Activated CD4-positive, alpha-beta T cell treated with anti-CD3 and anti-CD28 coated beads, Interleukin-2, amount 50 U/mL, for 16 hours (primary cell): Measurements from ENCODE around the gene CSNK1G2.
"Not testable (repeated sequence)": the region's sequence is repeated elsewhere in the genome, so short reads cannot be mapped to it uniquely, and the experiment has no call there.

Experiments used
- DNase-seq: peaks from one replicate; pipeline ENCODE4 v3.0.0-alpha.2; 2020

Gene CSNK1G2

GRCh38 chr19:1970003-1970805 lies 29.2 kb downstream of the CSNK1G2 start:
- no peak for DNase-seq

- DNase-seq = no peak
These were observed 30.0 kb downstream of the CSNK1G2 start for GRCh38 chr19:1970806-1971502.

- no peak for DNase-seq
These were observed 33.6 kb downstream of the CSNK1G2 start for GRCh38 chr19:1974381-1975161.

- DNase-seq = no peak
These were observed 34.1 kb downstream of the CSNK1G2 start for GRCh38 chr19:1975162-1975480.

GRCh38 chr19:1977120-1977519 lies 36.1 kb downstream of the CSNK1G2 start:
- no peak for DNase-seq

GRCh38 chr19:1978346-1978894 lies 37.4 kb downstream of the CSNK1G2 start:
- no peak for DNase-seq

- DNase-seq = no peak
These were observed 38.0 kb downstream of the CSNK1G2 start for GRCh38 chr19:1979017-1979416.

GRCh38 chr19:1979642-1980041 lies 38.7 kb downstream of the CSNK1G2 start:
- DNase-seq = no peak

- no peak for DNase-seq
These were observed 39.3 kb downstream of the CSNK1G2 start for GRCh38 chr19:1980091-1980808.

GRCh38 chr19:1980809-1981181 lies 39.8 kb downstream of the CSNK1G2 start:
- DNase-seq = no peak

GRCh38 chr19:1981253-1981652 lies 40.3 kb downstream of the CSNK1G2 start:
- no peak for DNase-seq

GRCh38 chr19:1984357-1984756 lies 43.4 kb downstream of the CSNK1G2 start:
- no peak for DNase-seq

- no peak for DNase-seq
These were observed 44.8 kb downstream of the CSNK1G2 start for GRCh38 chr19:1985588-1986356.

GRCh38 chr19:1986357-1987162 lies 45.6 kb downstream of the CSNK1G2 start:
- DNase-seq = no peak

- no peak for DNase-seq
These were observed 46.5 kb downstream of the CSNK1G2 start for GRCh38 chr19:1987197-1988187.

- not testable (repeated sequence) for DNase-seq
These were observed 47.5 kb downstream of the CSNK1G2 start for GRCh38 chr19:1988464-1988863.

- DNase-seq = no peak
These were observed 48.7 kb downstream of the CSNK1G2 start for GRCh38 chr19:1989513-1990229.

- DNase-seq = no peak
These were observed 49.5 kb downstream of the CSNK1G2 start for GRCh38 chr19:1990230-1991017.
